DMS114 treated with DMSO at 0.1 percent for 48 hours (cell line): Measurements from ENCODE around the gene NDUFB10.
A peak's percentile ranks its signal among the peaks of the same experiment; 100 is the strongest.
"Not testable (repeated sequence)": the region's sequence is repeated elsewhere in the genome, so short reads cannot be mapped to it uniquely, and the experiment has no call there.

Source experiments
- DNase-seq: peaks from one replicate; lab custom pipeline; 2025; ENCODE audit not compliant: unreplicated experiment; lab: John Stamatoyannopoulos, UW

Gene NDUFB10

DNA sequence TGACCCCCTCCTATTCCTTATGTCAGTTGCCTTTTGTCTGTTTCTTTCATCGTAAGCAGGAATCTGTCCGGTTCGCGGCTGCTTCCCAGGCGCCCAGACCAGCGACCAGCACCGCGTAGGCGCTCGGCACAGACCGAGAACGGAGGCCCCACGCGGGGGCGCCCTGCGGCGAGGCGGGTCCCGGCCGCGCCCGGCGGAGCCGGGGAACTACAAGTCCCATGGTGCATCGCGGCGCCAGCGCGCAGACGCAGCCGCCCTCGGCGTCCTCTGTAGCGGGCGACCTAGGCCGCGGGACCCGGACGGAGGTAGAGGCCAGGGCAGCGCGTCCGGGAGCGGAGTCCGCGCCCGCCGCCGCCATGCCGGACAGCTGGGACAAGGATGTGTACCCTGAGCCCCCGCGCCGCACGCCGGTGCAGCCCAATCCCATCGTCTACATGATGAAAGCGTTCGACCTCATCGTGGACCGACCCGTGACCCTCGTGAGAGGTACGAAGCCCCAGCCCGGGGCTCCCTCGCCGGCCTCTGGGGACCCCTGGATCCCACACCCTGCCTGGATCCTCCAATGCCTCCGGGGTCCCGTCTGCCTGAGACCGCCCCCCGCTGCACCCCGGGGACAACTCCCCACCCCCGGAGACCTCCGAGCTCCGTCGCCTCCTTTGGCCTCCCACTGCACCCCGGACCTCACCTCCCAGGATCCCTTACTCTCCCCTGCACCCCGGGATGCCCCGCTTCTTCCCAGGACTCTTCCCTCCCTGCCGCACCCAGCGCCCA, at the start of gene NDUFB10:
TSS of gene NDUFB10 (plus strand) at position 270 of the 771 bp plus-strand sequence. CDS start at position 357, 87 bp downstream.
- peak; percentile 63 for DNase-seq

DNA sequence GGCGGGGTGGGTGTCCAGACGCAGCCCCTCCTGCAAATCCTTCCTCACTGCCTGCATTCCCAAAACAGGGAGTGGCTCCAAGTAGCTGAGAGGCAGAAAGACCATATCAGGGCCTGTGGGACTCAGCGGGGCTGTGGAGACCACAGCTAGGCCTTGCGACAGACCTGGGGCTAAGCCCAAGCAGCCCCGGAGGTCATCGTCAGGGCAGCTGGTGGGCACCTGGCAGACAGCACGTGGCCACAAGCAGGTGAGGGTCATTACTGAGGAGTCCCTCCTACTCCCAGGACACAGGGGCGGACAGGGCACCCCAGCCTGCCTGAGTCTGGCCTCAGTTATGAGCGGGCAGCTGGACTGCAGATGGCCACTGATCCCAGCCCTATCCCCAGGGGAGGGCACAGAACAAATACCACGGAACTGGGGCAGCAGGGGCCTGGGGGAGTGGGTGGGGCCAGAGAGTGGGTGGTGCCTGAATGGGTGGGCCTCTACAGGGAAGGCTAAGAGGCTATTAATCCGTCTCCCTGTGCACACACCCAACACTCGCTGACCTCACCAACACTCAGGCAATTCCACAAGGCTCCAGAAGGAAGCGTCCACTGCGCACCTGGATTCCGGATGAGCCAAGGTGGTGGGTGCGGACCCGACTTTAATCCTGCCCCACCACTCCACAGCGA, 49.6 kb upstream of the NDUFB10 start:
- DNase-seq: no peak

DNA sequence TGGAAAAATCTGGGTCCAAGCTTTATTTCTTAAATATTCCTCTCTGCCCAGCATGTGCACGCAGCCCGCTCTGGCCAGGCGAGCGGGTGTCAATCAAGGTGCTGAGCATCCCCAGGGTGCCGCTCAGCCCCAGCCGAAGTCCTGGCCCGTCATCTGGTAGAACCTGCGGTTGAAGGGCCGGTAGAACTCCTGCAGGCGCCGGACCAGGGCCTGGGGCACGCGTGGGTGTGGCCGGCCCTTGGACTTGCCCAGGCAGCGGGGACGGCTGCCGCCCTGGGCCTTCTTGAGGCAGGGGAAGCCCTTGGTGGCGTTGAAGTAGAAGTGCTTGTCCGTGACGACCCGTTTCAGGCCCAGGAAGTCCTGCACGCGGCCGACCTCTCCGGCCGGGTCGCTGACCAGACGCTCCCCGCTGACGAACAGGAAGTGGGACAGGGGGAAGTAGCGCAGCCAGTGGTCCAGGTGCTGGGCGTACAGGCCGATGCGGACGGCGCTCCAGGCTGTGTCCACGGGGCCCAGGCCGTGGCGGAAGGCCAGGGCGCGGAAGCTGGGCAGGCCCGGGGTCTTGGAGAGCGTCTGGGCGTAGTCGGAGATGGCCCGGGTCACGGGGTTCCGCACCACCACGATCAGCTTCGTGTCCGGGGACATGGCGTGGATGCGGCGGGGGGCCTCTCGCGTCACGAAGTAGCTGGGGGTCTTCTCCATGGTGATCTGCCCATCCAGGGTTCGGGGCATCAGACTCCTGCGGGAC, 47.7 kb upstream of the NDUFB10 start:
- DNase-seq: no peak

DNA sequence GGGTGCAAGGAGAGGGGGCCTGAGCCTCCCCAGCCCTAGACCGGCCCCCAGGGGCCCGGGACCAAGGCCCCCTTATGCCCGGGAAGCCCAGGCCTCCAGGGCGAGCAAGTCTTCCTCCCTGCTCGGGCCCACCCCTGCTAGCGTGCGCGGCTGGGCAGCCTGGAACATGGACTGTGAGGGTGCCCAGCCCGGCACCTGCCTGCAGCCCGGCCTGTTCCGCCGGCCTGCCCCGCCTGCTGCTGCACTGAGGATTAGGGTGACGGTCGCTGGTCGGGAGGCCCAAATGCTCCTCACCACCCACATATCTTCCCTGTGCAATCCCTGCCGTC, 47.2 kb upstream of the NDUFB10 start:
- no peak for DNase-seq

DNA sequence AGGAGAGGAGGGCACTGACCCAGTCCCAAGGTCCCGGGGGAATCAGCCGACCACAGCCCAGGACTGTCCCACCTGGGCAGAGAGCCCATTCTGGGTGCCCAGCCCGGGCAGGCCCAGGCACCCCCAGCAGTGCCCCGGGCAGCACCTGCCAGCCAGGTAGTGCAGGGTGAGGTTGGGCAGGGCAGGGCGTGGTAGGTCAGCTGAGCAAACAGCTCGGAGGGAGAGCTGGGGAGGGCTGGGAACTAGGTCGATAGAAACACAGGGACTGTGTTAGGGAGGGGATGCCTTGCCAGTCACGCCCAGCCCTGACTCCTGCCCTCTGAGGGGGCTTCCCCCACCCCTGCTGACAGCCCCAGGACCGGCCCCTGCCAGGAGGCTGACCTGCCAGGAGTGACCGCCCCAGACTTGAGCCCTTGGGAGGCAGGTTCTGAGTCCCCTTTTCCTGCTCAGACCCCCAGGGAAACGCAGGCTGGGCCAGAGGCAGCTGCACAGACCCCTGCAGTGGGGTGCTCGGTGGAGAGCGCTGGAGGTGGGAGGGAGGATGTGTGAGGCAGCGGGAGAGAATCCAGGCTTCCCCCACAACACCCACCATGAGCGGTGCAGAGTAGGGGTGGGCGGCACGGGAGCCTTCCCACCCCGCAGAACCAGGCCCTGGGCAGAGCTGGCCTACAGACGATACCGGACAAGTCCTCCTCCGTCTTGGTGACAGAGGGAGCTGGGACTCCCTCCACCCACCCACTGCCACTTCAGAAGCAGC, 45.8 kb upstream of the NDUFB10 start:
- DNase-seq: no peak

DNA sequence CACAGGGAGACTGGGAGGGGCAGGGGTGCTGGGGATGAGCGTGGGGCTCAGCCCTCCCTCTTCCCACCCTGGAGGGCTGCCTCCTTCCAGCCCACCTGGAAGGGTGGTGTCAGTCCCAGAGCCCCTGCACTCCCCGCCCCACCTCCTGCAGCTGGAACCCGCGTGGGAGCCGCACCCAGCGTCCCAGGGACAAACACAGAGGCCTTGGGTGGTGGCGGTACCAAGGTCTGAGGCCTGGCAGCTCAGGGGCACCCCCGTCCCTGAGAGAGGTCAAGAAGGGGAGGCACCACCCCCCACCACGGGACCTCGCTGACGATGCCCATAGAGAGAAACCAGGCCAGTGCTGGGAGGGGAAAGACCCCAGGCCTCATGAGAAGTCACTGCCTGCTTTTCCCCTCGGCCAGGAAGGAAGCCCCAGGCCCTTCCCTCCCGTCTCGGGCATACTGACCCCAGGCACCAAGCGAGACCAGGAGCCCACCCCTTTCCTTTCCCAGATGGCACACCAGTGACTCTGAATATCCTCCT, 45.2 kb upstream of the NDUFB10 start:
- DNase-seq: no peak

DNA sequence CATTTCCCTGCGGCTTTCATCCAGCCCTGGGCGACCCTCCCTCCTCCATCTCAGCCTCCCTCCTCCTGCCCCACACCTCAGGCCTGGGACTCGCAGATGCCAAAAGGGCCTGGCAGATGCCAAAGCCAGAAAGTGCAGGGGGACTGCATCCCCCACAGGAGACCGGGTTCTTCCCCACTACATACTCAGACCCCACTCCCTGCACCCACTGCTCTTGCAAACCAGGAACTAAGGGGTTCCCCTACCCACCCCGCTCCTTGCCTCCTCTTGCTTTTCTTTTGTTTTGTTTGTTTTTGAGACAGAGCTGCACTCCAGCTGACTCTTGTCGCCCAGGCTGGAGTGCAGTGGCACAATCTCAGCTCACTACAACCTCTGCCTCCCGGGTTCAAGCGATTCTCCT, 44.4 kb upstream of the NDUFB10 start:
- DNase-seq: no peak

DNA sequence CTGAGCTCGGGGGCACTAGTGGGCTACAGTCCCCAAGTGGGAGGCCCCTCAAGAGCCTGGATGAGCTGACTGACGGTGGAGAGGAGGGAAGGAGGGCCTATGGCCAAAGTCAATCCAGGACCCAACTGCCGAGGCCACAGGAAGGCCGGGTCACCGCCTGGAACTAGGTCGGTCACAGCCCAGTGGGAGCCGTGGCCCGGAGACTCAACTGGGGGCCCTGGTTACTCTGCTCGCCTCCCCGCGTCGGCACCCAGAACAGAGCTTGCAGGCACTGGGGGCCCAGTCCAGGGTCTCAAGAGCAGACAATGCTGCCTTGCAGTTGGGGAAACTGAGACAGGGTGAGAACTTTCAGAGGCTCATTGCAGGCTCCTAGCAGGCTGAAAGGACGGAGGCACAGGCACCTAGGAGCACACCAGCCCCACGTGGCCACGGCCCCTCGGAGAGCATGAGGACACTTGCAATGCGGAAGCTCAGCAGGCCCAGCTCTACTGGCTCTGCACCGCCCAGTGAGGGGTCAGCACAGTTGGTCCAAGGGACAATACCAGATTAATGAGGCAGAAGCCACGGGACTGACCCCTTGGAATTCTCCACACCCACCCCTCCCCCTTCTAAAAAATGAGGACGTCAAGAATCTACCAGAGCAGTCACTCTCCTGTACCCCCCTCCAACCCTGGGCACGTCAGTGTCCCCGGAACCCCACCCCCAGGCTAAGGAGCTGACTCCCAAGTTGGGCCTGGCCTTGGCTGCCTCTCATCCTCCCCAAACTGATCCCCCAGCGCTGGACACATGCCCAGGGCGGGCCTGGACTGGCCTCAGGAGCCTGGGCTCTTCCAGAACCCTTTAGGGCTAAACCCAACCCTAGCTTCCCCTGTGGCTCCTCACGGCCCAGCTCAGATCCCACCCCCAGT, 43.4 kb upstream of the NDUFB10 start:
- DNase-seq: no peak

DNA sequence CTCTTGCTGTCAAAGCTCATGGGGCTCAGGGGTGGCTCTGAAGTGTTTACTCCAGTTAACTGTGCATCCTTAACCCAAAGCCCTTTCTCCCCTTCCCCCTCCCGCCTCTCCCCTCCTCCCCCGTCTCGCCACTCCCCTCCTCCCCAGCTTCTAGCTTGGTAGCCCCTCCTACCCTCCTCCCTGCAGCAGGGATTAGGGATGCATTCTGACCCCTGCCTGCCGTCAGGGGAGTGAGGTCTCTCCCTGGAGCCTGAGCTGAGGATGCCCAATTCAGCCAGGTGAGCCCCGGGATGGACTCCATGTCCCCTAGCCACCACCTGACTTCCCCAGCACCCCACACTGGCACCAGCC, 42.7 kb upstream of the NDUFB10 start:
- no peak for DNase-seq

DNA sequence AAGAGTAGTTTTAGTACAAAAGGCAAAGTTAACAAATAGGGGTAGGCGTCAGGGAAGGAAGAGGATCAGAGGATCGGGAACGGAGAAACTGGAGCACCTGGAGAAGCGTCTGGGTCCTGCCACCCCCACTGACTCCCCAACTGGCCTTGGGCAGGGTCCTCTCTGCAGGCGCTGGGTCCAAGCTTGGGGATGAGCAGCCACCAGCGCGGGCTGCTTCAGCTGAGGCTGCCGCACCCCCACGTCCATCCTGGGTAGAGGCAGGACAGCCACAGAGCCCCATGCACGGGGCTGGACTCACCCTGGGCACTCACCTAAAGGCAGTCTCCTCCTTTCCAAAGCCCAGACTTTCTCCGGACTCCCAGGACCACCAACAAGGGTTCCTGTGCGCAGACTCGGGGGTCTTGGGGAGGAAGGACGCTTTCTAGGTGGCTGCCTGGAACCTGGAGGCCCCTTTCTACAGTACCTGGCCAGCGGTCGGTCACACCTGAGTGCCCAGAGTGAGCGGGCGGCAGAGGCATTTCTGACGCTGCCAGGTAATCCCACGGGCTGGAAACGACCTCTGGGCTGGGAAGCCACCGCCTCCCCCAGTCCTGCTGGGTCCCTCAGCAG, 42.2 kb upstream of the NDUFB10 start:
- DNase-seq: no peak

DNA sequence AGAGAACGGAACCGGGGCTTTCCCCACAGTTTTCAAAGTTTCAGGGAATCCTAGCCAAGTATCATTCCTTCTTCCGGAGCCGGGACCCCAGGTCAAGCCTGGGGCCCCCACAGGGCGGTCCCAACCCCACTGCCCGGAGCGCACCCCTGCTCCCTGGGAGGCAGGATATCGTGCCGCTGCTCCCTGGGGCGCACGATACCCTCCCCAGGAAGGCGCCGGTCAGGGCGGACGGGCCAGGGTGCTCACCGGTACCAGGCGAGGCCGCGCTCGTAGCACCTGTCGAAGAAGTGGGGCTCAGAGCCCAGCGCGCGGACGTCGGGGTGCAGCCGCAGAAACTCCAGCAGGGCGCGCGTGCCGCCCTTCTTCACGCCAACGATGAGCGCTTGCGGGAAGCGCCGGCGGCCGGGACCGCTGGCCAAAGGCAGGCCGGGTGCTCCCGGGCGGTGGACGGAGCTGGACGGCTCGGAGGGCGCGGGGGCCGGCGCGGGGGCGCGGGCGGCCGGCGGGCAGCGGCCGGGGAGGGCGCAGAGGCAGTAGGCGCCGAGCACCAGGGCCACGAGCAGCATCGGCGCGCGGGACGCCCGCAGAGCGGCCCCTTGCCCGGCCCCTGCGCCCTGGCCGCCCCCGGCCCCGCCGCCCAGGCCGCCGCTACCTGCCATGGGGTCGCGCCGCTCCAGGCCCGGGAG, 41.5 kb upstream of the NDUFB10 start:
- no peak for DNase-seq

DNA sequence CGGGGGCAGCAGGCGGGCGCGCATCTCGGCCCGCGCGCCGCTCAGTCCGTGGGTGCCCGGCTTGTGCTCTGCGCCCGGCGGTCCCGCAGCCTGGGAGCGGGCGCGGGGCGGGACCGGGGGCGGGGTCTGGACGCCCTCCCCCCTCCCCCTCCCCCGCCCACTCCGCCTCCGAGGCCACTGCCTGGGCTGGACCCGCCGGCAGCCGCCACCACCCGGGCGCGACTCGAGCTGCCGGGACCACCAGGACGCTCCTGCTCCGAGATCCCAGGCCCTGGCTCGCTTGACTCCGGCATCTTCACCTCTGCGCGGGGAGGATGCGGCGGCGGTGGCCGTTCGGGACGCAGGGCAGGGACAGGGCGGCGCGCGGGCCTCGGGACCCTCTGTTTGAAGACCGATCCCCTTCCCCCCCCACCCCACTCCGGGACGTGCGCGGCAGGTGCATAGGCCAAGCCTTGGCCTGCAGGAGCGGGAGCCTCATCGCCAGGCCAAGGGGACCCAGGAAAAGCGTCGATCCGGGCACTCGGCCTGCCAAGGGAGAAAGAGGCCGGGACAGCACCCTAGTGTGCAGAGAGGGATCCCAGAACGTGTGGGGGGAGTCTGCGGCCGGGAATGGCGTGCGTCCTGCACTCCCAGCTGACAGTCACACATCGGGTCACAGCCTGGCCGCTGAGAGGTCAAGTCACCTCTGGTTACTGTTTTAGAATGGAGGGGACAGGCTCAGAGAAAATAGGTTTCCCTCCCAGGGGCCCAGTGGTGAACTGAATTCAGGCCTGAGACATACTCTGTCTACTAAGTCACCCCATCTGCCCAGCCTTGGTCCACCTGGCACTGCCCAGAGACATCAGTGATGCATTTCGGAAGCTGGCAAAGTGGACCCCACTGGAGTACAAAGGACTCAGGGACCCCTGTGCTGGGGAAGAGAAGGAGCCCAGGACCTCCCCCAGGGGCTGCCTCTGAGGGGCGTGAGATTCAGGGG, 40.7 kb upstream of the NDUFB10 start, which contains the start of gene HS3ST6:
TSS of gene HS3ST6 (minus strand) at position 65 of the 976 bp plus-strand sequence. CDS start 92 bp downstream, outside the sequence.
- DNase-seq: no peak

DNA sequence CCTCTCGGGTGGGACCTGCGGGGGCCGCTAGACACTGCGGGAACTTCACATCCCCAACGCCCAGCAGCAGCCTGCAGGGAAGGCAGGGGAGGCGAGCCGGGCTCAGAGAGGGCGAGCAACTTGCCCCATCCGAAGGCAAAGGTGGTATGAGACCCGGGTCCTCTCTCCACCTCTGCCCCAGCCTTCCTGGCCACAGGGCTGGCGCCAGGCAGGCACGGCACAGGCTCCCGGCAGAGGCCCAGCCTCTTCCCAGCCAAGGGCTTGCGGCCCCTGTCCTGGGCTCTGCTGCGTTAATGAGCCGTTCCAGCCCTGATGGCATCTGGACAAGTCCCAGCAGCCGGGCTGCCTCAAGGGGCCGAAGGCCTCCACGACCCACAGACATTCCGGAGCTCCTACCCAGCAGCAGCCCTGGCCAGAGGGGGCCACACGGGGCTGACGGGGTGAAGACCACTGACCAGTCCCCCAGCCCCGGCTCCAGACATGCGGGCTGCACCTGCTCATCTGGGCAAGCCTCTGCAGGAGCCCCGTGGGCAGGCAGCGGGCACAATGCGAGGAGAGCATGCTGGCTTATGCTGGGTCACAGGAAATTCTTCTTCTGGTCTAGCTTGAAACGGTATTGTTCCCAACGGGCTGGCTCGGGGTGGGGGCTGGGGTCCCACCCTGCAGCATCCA, 39.9 kb upstream of the NDUFB10 start:
- DNase-seq: no peak

DNA sequence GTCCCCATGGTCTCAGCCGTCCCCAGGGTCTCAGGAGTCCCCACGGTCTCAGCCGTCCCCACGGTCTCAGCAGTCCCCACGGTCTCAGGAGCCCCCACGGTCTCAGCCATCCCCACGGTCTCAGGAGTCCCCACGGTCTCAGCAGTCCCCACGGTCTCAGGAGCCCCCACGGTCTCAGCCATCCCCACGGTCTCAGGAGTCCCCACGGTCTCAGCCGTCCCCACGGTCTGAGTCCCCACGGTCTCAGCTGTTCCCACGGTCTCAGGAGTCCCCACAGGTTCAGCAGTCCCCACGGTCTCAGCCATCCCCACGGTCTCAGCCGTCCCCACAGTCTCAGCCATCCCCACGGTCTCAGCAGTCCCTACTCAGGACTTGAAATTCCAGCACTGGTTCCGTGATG, 39.2 kb upstream of the NDUFB10 start:
- not testable (repeated sequence) for DNase-seq

DNA sequence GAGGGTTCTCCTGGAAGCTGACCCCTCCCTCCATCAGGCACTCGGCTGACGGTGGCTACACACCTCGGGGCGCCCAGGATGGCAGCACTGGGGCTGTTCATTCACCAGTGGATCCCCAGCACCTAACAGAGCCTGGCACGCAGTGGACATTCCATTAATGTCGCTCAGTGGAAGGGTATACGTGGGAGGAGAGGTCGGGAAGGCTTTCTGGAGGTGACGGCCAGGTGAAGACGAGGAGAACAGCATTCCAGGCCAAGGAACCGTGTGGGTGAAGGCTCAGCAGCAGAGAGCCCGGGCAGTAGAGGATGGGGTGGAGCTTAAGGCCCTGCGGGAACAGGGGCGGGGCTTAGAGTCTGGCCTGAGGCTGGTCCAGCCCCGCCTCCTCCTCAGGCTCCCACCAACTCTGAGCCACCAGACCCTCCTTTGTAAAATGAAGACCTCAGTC, 38.6 kb upstream of the NDUFB10 start:
- no peak for DNase-seq

DNA sequence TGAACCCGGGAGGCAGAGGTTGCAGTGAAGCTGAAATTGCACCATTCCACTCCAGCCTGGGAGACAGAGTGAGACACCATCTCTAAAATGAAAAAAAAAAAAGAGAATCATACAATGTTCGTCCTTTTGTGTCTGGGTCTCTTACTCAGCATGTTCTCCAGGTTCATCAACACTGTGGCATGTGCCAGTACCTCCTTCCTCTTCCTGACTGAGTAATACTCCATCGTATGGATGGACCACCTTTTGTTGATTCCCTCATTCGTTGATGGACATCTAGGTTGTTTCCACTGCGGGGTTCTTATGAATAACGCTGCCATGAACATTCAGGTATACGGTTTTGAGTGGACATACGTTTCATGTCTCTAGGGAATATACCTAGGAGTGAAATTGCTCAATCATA, 37.0 kb upstream of the NDUFB10 start:
- DNase-seq: no peak
